ENCODE results near the gene OR52H1. TPM values are rescaled to one million over a fixed set of nuclear protein-coding genes. Genes with fewer than 3 reads are reported as not detected.
"Not testable (repeated sequence)": the region's sequence is repeated elsewhere in the genome, so short reads cannot be mapped to it uniquely, and the experiment has no call there.

Gene OR52H1
- polyA plus RNA-seq (ENCODE audit: insufficient read length) = not detected

- DNase-seq = no peak
Observed at GRCh38 chr11:5548440-5548839, at the start of gene OR52H1. Gene OR52H1 (minus strand): TSS chr11:5548540. CDS start chr11:5545505, 3,035 bp downstream.

GRCh38 chr11:5597953-5598352 is 49.6 kb upstream of the OR52H1 start:
- no peak for DNase-seq

GRCh38 chr11:5596607-5597201 is 48.4 kb upstream of the OR52H1 start, which contains the start of gene TRIM6:
Gene TRIM6 (plus strand): TSS chr11:5596637. CDS start chr11:5596898, 261 bp downstream.
- DNase-seq = peak; percentile 46

- DNase-seq = no peak
Observed at GRCh38 chr11:5593146-5593545, 44.8 kb upstream of the OR52H1 start.

GRCh38 chr11:5592615-5593014 is 44.3 kb upstream of the OR52H1 start:
- no peak for DNase-seq

DNA sequence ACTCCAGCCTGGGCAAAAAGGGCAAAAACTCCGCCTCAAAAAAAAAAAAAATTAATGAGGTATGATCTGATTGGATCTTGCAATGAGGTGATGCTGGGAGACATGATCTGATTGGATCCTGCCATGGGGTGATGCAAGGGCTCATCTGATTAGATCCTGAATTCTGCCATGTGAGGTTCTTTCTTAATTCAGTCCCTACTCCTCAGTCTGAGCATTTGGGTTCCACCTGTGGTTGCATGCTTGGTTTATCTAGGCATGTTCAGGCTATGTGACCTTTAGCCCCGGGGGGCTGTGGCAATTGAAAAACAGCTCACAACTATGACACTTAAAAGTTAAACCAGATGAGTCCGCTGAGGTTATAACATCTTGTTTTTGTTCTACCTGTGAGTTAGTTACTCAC is 43.3 kb upstream of the OR52H1 start:
- no peak for DNase-seq

GRCh38 chr11:5589906-5590305 is 41.6 kb upstream of the OR52H1 start:
- DNase-seq = not testable (repeated sequence)

DNA sequence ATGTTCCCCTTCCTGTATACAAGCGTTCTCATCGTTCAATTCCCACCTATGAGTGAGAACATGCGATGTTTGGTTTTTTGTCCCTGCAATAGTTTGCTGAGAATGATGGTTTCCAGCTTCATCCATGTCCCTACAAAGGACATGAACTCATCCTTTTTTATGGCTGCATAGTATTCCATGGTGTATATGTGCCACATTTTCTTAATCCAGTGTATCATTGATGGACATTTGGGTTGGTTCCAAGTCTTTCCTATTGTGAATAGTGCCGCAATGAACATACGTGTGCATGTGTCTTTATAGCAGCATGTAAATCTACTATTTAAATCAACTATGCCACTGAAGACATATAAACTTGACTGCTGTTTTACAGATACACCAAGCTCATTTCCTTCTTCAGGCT is 36.1 kb upstream of the OR52H1 start:
- not testable (repeated sequence) for DNase-seq

GRCh38 chr11:5581014-5581413 is 32.7 kb upstream of the OR52H1 start:
- DNase-seq = no peak

DNA sequence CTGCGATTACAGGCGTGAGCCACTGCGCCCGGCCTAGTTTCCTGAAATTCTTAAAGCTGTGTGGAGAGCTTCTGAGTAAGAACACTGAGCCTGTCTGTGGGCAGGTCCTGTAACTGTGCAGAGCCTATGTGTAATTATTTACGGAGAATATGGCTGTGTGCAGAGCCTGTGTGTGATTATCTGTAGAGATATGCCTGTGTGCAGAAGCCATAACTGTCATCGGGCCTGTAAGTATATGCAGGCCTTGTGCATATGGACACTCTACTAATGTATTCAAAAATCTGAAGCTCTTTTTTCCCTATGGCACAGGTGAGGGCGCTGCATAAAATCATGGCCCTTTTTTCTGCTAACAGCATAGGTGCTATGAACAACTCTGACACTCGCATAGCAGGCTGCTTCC is 32.2 kb upstream of the OR52H1 start, which contains the start of gene OR52B6:
OR52B6 (plus strand) TSS at position 301 of the 400 bp plus-strand sequence; CDS start at position 301, 0 bp downstream.
- DNase-seq = no peak

- no peak for DNase-seq
Observed at GRCh38 chr11:5577101-5577500, 28.8 kb upstream of the OR52H1 start.

- DNase-seq = no peak
Observed at GRCh38 chr11:5575152-5575551, 26.8 kb upstream of the OR52H1 start.

- no peak for DNase-seq
Observed at GRCh38 chr11:5574654-5575053, 26.3 kb upstream of the OR52H1 start.

- no peak for DNase-seq
Observed at GRCh38 chr11:5564259-5565019, 16.1 kb upstream of the OR52H1 start.

- no peak for DNase-seq
Observed at GRCh38 chr11:5557751-5558150, 9.4 kb upstream of the OR52H1 start.

DNA sequence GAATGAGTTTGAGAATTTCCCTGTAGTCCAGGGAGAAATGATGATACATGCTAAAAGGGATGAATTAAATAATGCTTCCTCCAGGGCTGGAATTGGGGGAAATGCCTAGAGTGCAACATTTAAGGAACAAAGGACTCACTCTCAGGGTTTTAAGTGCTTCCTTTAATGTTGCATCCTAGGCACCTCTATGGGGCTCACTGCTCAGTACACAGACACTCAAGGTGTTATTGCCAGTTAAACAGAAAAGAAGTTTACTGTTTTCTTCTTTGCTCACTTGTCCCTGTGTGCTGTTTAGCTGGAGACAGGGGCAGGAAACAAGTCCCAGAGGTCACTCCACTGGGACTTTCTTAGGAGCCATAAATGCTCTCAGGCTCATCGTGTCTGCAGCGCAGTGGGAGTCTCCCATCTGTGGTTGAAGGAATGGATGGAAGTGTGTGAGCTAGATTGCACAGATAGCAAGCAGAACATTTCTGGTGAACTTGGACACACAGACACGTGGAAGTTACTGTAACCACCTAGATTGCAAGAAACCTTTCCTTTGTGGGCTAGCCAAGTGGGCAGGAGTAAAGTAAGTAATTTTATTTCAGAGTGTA is 8.4 kb upstream of the OR52H1 start:
- no peak for DNase-seq

- DNase-seq = no peak
Observed at GRCh38 chr11:5553343-5553742, 5.0 kb upstream of the OR52H1 start.

DNA sequence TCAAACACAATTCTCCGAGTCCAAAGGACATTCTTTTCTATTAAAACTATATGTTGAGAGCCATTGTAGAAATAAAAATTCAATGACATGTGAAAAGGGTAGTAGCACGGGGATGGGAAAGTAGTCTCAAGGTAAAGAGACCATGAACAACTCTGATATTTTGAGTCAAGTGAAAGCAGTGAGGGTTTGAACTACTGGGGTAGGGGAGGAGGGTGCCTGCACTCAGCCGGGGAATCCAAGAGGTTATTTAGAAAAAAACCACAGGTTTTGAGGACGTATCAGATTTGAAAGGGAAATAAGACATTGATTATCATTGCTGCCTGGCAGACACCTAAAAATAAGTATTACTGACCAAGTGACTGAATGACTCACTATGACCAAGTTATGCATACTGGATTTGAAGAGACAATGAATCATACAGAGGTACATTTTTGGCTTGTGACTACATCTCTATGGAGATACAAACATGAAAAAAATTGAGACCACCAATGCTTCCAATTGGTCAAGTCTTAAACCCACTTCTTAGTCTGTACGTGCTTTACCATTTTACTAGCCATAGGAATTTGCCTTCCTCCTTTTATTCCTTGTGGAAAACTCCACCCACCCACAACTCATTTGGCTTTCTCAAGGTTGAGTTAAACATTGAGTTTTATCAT is 2.2 kb upstream of the OR52H1 start:
- DNase-seq = no peak

DNA sequence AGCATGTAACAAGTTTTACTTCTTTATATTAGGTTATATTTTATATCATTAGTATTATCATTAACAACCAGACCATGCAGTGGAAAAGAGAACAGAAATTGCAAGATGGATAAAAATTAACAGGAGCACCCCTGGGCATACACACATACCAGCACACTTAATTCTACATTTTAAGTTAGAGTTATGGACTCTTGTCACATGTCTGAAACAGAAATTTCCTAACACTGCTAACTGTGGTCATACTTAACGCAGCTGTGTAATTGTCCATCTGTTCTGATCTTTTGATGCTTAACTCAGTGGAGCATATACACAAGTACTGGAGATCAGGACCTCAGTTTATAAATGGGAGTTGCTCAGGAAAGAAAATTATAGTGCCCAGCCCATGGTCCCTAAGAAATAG is 358 bp downstream of the OR52H1 start:
- DNase-seq = no peak

DNA sequence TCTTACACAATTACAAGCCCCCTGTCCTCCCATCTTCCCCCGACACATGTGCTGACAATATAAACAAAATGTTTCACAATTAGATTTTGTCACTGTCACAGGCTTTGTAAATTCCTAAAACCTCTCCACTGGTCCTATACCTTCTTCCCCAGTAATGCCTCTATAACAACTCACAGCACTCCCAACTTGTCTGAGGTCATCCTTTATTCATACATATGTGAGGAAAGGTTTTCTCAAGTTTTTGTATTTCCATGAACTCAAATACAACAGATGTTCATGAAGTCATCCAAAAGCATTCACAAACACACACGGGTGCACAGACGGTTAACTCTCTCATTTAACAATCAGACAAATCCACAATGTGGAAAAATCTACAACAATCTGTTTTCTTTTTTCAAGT is 1.9 kb downstream of the OR52H1 start:
- no peak for DNase-seq

DNA sequence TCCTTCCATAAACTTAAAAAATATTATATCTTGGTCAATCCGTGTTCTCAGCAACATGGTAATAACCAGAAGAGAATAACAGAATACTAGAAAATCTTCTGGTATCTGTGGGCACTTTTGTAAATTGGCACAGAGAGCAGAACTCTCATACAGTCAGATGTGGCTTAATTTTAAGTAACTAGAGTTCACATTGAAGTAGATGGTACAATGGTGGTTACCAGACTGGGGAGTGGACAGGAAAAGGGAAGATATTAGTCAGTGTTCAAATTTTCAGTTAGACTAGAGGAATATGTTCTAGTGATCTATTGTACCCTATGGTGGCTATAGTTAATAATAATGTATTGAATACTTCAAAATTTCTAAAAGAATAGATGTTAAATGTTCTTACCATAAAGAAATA is 6.9 kb downstream of the OR52H1 start:
- DNase-seq = no peak

DNA sequence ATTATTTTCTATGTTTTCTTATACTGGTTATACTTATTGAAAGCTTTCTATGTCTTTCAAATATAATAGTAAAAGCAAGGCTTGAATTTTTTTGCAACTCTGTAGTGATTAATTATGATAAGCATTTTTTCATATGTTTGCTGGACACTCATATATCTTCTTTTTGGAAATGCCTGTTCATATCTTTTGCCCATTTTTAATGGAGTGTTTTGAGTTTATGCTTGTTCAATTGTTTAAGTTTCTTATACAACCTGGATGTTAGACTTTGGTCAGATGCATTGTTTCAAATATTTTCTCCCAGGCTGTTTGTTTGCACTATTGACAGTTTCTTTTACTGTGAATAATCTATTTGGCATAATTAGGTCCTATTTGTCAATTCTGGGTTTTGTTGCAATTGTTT is 11.9 kb downstream of the OR52H1 start:
- no peak for DNase-seq

- no peak for DNase-seq
Observed at GRCh38 chr11:5534046-5534445, 14.3 kb downstream of the OR52H1 start.
